ENCODE results near the gene DOK7.

The DOK7 gene

GRCh38 chr4:3432381-3432790 is 30.7 kb upstream of the DOK7 start:
- H3K9me3 Mint-ChIP-seq: no peaks in the 10 kb centered on the region
- DNase-seq (ENCODE audit: low spot score in 2 of 2) (no peak), ATAC-seq (replicated peaks; ENCODE audit: extremely low read depth, poor library complexity, severe bottlenecking) (no peak)
- no peaks in the 10 kb centered on the region for H3K4me1 Mint-ChIP-seq
- peaks cover 4% of the 10 kb centered on the region for H3K36me3 Mint-ChIP-seq (ENCODE audit: insufficient read depth)
- no peak overlapping the region for H3K4me3 Mint-ChIP-seq
- no peaks in the 10 kb centered on the region for H3K27me3 Mint-ChIP-seq
- H3K27ac Mint-ChIP-seq (ENCODE audit: low read depth): no peak overlapping the region

DNA sequence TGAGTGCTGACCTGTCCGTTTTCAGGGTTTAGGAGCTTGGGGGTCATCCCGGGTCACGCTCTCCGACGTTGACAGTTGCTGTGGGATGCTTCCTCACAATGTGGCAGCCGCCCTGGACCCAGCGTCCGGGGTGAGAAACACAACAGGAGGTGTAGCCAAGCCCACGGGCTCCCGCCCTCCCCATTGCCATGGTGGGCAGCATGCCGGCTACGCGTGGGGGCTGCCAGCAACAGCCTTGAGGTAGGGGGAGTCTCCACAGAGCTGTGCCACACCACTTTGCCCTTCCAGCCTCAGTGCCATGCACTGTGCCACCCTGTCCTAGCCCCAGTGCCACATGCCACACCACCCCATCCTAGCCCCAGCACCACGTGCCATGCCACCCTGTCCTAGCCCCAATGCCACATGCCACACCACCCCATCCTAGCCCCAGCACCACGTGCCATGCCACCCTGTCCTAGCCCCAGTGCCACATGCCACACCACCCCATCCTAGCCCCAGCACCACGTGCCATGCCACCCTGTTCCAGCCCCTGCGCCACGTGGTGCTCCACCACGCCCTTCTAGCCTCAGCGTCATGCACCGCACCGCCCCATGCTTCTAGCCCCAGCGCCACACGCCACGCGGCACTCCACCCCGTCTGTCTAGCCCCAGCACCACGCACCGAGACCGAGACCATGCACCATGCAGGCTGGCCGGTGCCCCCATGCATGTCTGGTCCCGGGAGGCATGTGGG is 29.8 kb upstream of the DOK7 start:
- H3K4me1 Mint-ChIP-seq: no peaks in the 10 kb centered on the region
- H3K9me3 Mint-ChIP-seq: no peaks in the 10 kb centered on the region
- H3K27me3 Mint-ChIP-seq: no peaks in the 10 kb centered on the region
- H3K27ac Mint-ChIP-seq (ENCODE audit: low read depth): no peak overlapping the region
- DNase-seq (ENCODE audit: low spot score in 2 of 2): no peak
- H3K4me3 Mint-ChIP-seq: no peak overlapping the region
- ATAC-seq (replicated peaks; ENCODE audit: extremely low read depth, poor library complexity, severe bottlenecking): no peak
- H3K36me3 Mint-ChIP-seq (ENCODE audit: insufficient read depth): peaks cover 2% of the 10 kb centered on the region

DNA sequence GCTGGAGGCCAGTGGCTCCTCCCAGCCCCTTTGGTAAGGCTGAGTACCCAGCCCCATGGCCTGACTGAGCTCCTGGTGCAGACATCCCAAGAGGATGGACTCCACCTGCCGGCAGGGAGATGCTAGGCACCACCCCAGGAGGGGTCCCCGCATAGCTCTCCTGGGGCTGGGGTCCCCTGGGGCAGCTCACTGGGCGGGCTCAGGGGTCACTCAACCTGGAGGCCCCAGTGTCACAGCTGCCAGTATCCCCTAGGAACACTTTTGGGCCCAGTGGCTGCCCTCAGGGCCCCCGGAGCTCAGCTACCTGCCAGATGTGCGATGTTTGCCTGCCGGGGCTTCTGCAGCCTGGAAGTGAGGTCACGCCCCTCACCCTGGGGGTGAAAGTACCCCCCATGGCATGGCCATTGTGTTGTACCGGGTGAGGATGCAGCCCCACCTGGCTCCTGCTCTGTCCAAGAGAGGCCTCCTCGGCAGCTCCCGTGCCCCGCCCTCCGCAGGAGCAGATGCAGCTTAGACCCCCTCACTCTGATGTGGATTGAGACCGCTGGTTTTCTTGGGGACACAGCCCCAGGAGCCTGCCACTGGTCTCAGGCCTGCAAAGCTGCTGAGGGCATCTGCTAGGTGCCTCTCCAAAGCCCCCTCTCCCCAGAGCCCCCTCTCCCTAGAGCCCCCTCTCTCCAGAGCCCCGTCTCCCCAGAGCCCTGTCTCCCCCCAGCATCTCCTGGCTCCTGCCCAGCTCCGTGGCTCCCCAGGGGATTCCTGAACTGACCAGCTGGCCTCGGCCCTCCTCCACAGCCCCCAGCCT is 28.0 kb upstream of the DOK7 start:
- Mint-ChIP-seq H3K4me3 (no peak overlapping the region), H3K4me1 (no peaks in the 10 kb centered on the region), H3K9me3 (no peaks in the 10 kb centered on the region), H3K36me3 (ENCODE audit: insufficient read depth) (peaks cover 2% of the 10 kb centered on the region), H3K27ac (ENCODE audit: low read depth) (peak overlapping the region; percentile 46), H3K27me3 (no peaks in the 10 kb centered on the region)
- DNase-seq (ENCODE audit: low spot score in 2 of 2) (no peak), ATAC-seq (replicated peaks; ENCODE audit: extremely low read depth, poor library complexity, severe bottlenecking) (no peak)

- H3K9me3 Mint-ChIP-seq: no peaks in the 10 kb centered on the region
- peak overlapping the region; percentile 46 for H3K27ac Mint-ChIP-seq (ENCODE audit: low read depth)
- H3K27me3 Mint-ChIP-seq: no peaks in the 10 kb centered on the region
- ATAC-seq (replicated peaks; ENCODE audit: extremely low read depth, poor library complexity, severe bottlenecking) (no peak), DNase-seq (ENCODE audit: low spot score in 2 of 2) (no peak)
- no peaks in the 10 kb centered on the region for H3K4me1 Mint-ChIP-seq
- peaks cover 2% of the 10 kb centered on the region for H3K36me3 Mint-ChIP-seq (ENCODE audit: insufficient read depth)
- H3K4me3 Mint-ChIP-seq: no peak overlapping the region
Measured at GRCh38 chr4:3435686-3435956, 27.5 kb upstream of the DOK7 start.

DNA sequence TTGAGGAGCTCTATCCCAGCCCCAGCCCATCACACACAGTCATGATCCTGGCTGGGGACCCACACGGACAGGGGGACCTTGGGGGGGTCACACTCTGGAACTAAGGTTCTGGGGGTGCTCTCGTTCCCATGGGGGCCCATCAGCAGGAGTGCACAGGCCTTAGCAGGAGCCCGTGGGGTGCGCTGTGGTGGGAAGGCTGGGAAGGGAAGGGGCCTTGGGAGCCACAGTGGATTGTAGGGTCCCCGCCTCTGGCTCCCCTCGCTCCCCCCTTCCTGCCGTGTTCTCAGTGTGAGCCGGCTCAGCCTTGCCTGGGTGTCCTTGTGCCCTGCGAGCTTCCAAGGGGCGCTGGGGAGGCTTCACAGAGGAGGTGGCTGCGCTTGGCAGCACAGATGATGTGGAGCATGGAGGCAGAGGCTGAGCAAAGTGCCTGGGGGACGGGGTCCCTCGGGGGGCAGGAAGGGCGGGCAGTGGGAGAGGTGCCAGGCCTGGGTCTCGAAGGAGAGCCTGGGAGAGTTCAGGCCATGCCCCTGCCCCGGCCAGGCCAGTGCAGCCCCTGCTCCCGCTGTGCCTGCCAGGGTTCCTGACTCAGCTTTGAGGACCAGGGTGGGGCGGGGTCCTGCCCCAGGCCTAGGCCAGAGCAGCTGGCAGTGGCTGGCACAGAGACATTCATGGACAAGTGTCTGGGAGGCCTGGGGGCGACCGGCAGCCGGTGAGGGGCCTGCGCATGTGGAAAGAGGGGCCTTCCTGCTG is 26.9 kb upstream of the DOK7 start:
- no peak overlapping the region for H3K4me3 Mint-ChIP-seq
- H3K4me1 Mint-ChIP-seq: no peaks in the 10 kb centered on the region
- no peak overlapping the region for H3K27ac Mint-ChIP-seq (ENCODE audit: low read depth)
- no peak for DNase-seq (ENCODE audit: low spot score in 2 of 2)
- H3K9me3 Mint-ChIP-seq: no peaks in the 10 kb centered on the region
- H3K36me3 Mint-ChIP-seq (ENCODE audit: insufficient read depth): no peaks in the 10 kb centered on the region
- H3K27me3 Mint-ChIP-seq: no peaks in the 10 kb centered on the region
- no peak for ATAC-seq (replicated peaks; ENCODE audit: extremely low read depth, poor library complexity, severe bottlenecking)

- H3K36me3 Mint-ChIP-seq (ENCODE audit: insufficient read depth): no peaks in the 10 kb centered on the region
Measured at GRCh38 chr4:3436798-3437581, 26.1 kb upstream of the DOK7 start.

DNA sequence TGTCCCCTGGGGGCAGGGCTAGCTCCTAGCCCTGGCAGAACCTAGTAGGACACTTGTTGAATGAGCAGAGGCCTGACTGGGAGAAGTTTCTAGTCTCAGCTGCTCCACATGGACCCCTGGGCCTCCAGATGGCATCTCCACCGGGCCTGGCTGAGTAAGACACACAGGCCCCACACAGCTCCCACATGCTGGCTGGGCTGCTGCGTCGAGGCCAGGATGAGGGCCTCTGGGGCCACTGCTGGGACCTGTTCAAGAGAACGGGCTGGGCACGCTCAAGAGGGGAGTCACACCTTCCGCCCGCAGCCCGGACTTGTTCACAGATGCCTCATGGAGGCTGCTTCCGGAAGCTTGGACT is 25.5 kb upstream of the DOK7 start:
- no peak for ATAC-seq (replicated peaks; ENCODE audit: extremely low read depth, poor library complexity, severe bottlenecking)
- no peak overlapping the region for H3K4me3 Mint-ChIP-seq
- no peaks in the 10 kb centered on the region for H3K9me3 Mint-ChIP-seq
- no peaks in the 10 kb centered on the region for H3K36me3 Mint-ChIP-seq (ENCODE audit: insufficient read depth)
- H3K27me3 Mint-ChIP-seq: no peaks in the 10 kb centered on the region
- DNase-seq (ENCODE audit: low spot score in 2 of 2): no peak
- H3K4me1 Mint-ChIP-seq: no peaks in the 10 kb centered on the region
- no peak overlapping the region for H3K27ac Mint-ChIP-seq (ENCODE audit: low read depth)

More at GRCh38 chr4:3436798-3437581, 26.1 kb upstream of the DOK7 start:
- DNase-seq (ENCODE audit: low spot score in 2 of 2) (no peak), ATAC-seq (replicated peaks; ENCODE audit: extremely low read depth, poor library complexity, severe bottlenecking) (no peak)
- no peaks in the 10 kb centered on the region for H3K9me3 Mint-ChIP-seq
- no peaks in the 10 kb centered on the region for H3K27me3 Mint-ChIP-seq
- no peak overlapping the region for H3K27ac Mint-ChIP-seq (ENCODE audit: low read depth)
- H3K4me1 Mint-ChIP-seq: no peaks in the 10 kb centered on the region
- no peak overlapping the region for H3K4me3 Mint-ChIP-seq

DNA sequence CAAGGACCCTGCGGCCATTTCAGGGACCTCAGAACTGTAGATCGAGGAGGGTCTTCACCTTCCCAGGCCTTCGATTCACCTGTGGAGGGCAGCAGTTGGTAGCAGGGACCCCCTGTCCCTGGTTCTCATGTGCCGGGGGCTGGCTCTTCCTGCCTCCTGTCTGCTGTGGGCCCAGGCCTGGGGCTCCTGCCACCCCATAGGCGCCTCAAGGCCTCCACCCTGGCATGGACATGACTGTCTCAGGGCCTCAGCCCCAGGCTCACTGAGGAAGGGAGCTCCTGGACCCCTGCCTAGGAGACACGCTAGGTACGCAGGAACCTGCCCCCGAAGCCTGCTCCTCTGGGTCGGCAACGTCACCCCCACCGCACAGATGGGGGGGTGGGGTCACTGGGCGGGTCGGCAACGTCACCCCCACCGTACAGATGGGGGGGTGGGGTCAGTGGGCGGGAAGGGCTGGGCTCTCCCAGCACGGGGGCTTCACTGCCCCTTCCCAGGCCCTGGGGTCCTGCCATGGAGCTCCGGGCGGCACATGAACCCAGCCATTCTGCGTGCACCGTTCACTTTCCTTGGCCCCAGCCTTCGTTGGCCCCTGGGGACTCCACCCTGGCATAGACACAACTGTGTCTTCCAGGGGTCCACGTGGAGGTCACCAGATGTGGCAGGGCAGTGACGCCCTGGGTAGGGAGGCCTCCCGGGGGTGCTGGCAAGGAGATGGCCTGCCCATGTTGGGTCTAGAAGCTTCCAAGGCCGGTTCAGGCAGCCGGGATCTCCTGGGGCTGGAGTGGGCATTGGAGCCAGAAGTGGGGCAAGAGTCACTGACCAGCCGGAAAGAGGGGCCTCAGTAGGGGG is 24.9 kb upstream of the DOK7 start:
- Mint-ChIP-seq H3K36me3 (ENCODE audit: insufficient read depth) (no peaks in the 10 kb centered on the region), H3K9me3 (no peaks in the 10 kb centered on the region), H3K4me1 (no peaks in the 10 kb centered on the region), H3K4me3 (no peak overlapping the region), H3K27me3 (no peaks in the 10 kb centered on the region), H3K27ac (ENCODE audit: low read depth) (no peak overlapping the region)
- no peak for ATAC-seq (replicated peaks; ENCODE audit: extremely low read depth, poor library complexity, severe bottlenecking)
- DNase-seq (ENCODE audit: low spot score in 2 of 2): no peak

DNA sequence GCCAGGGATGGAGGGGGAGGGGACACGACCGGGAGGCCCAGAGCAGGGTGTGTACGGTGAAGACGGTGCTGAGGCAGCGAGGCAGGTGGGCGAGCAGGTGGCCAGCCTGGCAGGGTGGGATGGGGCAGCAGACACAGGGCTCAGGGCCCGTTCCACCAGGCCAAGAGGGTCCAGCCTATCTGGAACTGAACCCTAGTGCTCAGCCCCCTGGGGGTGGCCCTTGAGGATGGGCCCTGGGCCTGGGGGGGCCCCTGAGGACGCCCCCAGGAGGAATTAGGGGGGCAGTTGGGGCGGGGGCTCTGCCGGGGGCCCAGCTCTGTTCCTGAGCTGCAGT is 24.3 kb upstream of the DOK7 start:
- Mint-ChIP-seq H3K27me3 (no peaks in the 10 kb centered on the region), H3K36me3 (ENCODE audit: insufficient read depth) (no peaks in the 10 kb centered on the region), H3K4me1 (no peaks in the 10 kb centered on the region), H3K9me3 (no peaks in the 10 kb centered on the region), H3K27ac (ENCODE audit: low read depth) (no peak overlapping the region), H3K4me3 (no peak overlapping the region)
- DNase-seq (ENCODE audit: low spot score in 2 of 2) (no peak), ATAC-seq (replicated peaks; ENCODE audit: extremely low read depth, poor library complexity, severe bottlenecking) (no peak)

DNA sequence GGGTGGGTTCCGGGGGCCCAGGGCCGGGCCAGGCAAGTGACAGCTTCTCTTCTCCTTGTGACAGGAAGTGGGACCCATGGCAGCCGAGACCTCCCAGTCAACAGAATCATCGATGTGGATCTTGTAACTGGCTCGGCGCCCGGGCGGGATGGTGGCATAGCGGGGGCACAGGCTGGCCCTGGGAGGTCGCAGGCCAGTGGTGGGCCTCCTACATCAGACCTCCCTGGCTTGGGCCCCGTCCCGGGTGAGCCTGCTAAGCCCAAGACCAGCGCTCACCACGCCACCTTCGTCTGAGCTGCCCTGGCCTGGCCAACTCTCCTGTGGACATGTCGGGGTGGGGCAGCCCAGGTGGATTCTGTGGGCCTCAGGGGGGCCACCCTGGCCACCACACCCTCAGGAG is 23.7 kb upstream of the DOK7 start:
- no peak for ATAC-seq (replicated peaks; ENCODE audit: extremely low read depth, poor library complexity, severe bottlenecking)
- Mint-ChIP-seq H3K4me3 (no peak overlapping the region), H3K4me1 (no peaks in the 10 kb centered on the region), H3K36me3 (ENCODE audit: insufficient read depth) (no peaks in the 10 kb centered on the region), H3K9me3 (no peaks in the 10 kb centered on the region), H3K27me3 (no peaks in the 10 kb centered on the region), H3K27ac (ENCODE audit: low read depth) (no peak overlapping the region)
- no peak for DNase-seq (ENCODE audit: low spot score in 2 of 2)

- H3K27me3 Mint-ChIP-seq: no peaks in the 10 kb centered on the region
- H3K36me3 Mint-ChIP-seq (ENCODE audit: insufficient read depth): no peaks in the 10 kb centered on the region
- ATAC-seq (replicated peaks; ENCODE audit: extremely low read depth, poor library complexity, severe bottlenecking) (no peak), DNase-seq (ENCODE audit: low spot score in 2 of 2) (no peak)
- H3K4me3 Mint-ChIP-seq: no peak overlapping the region
- no peaks in the 10 kb centered on the region for H3K4me1 Mint-ChIP-seq
- H3K9me3 Mint-ChIP-seq: no peaks in the 10 kb centered on the region
- H3K27ac Mint-ChIP-seq (ENCODE audit: low read depth): no peak overlapping the region
Measured at GRCh38 chr4:3440011-3440410, 23.1 kb upstream of the DOK7 start.

GRCh38 chr4:3440979-3441500 is 22.1 kb upstream of the DOK7 start:
- no peak for ATAC-seq (replicated peaks; ENCODE audit: extremely low read depth, poor library complexity, severe bottlenecking)
- no peak overlapping the region for H3K4me3 Mint-ChIP-seq
- no peaks in the 10 kb centered on the region for H3K36me3 Mint-ChIP-seq (ENCODE audit: insufficient read depth)
- no peaks in the 10 kb centered on the region for H3K27me3 Mint-ChIP-seq
- H3K4me1 Mint-ChIP-seq: no peaks in the 10 kb centered on the region
- DNase-seq (ENCODE audit: low spot score in 2 of 2): no peak
- H3K27ac Mint-ChIP-seq (ENCODE audit: low read depth): no peak overlapping the region
- no peaks in the 10 kb centered on the region for H3K9me3 Mint-ChIP-seq

All from central memory CD8-positive, alpha-beta T cell (primary cell).